Skeletal muscle satellite cell (primary cell): Measurements from ENCODE around the gene C18orf63.
"Not testable (repeated sequence)": the region's sequence is repeated elsewhere in the genome, so short reads cannot be mapped to it uniquely, and the experiment has no call there.

Experiments
- H3K27me3 ChIP-seq: 2 replicates; pipeline ENCODE4 v1.7.0; 2013; ENCODE audit warnings: low read length; ENCODE audit not compliant: control insufficient read depth, insufficient read depth
- H3K36me3 ChIP-seq: 2 replicates; pipeline ENCODE4 v1.7.0; 2013; ENCODE audit warnings: mild to moderate bottlenecking, control low read depth, low read length; ENCODE audit not compliant: insufficient read depth
- H3K4me1 ChIP-seq: 2 replicates; pipeline ENCODE4 v1.7.0; 2013; ENCODE audit warnings: low read length; ENCODE audit not compliant: control insufficient read depth, insufficient read depth
- H3K4me2 ChIP-seq: 2 replicates; pipeline ENCODE4 v1.7.0; 2013; ENCODE audit warnings: mild to moderate bottlenecking, low read length
- H3K4me3 ChIP-seq: 2 replicates; pipeline ENCODE4 v1.7.0; 2013; ENCODE audit warnings: low read length
- H3K9ac ChIP-seq: 2 replicates; pipeline ENCODE4 v1.7.0; 2013; ENCODE audit warnings: mild to moderate bottlenecking, low read depth, low read length, moderate library complexity
- H3K9me3 ChIP-seq: replicated peaks from 2 replicates; pipeline ENCODE4 v1.7.0; 2013; ENCODE audit warnings: mild to moderate bottlenecking, control low read depth, low read length

Gene C18orf63

DNA sequence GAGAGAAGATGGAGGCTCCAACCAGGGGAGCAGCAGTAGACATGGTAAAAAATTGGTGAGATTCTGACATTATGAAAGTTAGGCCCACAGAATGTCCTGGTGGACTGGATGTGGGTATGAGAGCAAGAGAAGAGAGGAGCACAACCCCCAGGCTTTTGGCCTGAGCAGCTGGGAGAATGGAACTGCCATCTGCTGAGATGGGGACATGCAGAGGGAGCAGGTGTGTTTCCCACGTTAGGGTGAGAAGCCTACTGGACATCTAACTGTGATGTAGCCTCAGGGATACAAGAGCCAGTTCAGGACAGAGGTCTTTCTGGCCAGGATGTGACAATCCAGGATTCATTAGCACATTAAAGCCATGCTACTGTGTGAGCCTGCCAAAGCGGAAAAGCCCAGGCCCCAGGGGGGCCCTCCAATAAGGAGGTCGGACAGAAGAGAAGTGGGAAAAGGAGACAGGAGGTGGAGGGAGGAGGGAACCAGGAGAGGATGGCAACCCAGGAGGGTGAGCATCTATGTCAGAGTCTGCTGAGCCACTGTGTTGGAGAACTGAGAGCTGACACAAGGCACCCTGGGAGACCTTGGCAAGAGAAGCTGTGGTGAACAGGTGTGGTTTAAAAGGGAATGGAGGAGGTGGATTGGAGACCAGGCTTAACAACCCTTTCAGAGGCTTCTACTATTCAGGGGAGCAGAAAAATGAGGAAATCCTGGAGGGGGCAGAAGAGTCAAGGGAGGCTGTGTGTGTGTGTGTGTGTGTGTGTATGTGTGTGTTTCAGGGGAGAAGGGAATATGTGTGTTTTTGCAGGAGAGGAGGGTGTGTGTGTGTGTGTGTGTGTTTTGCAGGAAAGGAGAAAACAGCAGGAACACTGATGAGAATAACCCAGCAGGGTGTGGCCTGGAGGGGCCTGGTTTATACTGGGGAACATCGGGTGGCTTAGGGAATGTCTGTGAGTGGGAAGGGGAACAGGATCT is 34.3 kb upstream of the C18orf63 start:
- Histone ChIP-seq H3K9me3 (no peaks in the 10 kb centered on the region), H3K36me3 (no peaks in the 10 kb centered on the region), H3K4me3 (no peak overlapping the region), H3K4me2 (no peak overlapping the region), H3K9ac (no peak overlapping the region), H3K4me1 (no peaks in the 10 kb centered on the region), H3K27me3 (no peaks in the 10 kb centered on the region)

DNA sequence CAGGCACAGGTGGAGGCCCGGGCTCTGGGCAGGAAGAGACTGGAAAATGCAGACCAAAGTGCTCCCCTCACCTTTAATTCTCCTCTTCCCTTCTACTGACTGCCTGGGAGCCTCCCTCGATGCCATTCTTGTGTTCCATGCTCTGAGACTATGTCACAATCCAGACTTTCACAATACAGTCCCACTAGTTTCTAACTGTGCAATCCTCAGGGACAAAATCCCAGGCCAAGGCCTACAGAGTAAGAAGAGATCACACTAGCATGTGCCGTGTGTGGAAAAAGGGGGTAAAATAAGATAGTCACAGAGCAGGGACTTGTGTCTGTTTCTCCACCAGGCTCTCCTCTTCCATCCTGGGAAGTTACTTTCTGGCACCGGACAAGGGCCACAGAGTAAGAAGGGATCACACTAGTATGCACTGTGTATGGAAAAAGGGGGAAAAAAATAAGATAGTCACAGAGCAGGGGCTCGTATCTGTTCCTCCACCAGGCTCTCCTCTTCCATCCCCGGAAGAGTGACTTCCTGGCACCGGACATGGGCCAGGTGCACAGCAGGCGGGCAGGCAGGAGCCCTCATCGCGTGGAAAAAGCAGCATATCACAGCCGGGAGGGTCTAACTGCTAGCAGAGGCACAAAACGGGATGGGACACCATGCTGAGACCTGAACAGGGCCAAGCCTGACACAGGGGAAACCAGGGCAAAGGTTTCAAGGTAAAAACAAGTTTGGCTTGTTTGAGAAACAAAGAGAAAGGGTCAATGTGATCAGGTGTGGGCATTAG is 33.5 kb upstream of the C18orf63 start:
- no peaks in the 10 kb centered on the region for H3K9me3 ChIP-seq
- peaks cover 4% of the 10 kb centered on the region for H3K4me1 ChIP-seq
- no peak overlapping the region for H3K4me2 ChIP-seq
- H3K4me3 ChIP-seq: no peak overlapping the region
- H3K9ac ChIP-seq: no peak overlapping the region
- no peaks in the 10 kb centered on the region for H3K27me3 ChIP-seq
- no peaks in the 10 kb centered on the region for H3K36me3 ChIP-seq

DNA sequence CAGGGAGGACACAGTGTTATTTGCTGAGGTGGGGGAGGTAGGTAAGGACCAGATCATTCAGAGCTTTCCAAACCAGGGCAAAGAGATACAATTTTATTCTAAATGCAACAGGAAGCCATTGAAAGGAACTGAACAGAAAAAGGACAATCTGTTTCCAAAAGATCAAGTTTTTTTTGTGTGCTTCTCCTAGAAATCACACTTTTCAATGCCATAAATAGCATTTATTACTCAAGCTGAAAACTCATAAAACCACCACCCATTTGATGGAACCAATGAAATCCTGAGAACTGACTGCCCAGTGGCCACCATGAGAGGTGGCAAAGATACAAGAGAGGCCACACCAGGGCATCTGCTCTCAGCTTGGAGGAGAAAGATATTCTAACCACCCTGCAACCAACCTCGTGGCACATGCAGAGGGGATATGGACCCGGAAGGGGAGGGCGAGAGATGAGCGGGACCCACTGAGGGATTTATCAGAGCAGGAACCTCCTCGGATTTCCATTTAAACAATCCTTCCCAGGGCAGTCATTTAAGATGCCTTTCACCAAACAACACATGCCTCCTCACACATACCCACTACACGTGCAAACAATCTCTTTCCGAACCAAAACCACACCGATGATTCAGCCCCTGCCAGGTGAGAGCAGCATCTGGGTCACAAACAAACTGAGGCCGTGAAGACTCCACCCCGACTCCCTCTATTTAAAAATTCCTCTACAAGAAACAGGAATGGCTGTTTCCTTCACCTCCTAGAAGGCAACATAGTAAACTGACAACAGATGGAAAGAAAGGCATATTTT is 32.7 kb upstream of the C18orf63 start:
- Histone ChIP-seq H3K9me3 (no peaks in the 10 kb centered on the region), H3K36me3 (no peaks in the 10 kb centered on the region), H3K4me2 (no peak overlapping the region), H3K27me3 (no peaks in the 10 kb centered on the region), H3K4me1 (peaks cover 4% of the 10 kb centered on the region), H3K4me3 (no peak overlapping the region), H3K9ac (no peak overlapping the region)

DNA sequence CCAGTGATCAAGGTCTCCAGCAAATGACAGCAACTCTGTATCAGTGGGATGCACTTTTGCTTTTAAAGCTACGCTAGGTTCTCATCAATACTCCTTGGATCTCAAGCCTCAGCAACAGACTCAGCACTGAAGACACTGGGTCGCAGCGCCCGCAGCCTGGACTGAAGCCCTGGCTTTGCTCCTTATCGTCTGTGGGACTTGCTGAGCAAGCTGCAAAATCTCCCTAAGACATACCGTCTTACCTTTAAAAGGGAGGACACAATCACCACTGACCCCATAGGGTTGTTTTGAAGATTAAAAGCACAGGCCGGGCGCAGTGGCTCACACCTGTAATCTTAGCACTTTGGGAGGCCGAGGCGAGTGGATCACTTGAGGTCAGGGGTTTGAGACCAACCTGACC is 32.0 kb upstream of the C18orf63 start:
- Histone ChIP-seq H3K4me1 (peaks cover 5% of the 10 kb centered on the region), H3K9me3 (no peaks in the 10 kb centered on the region)

DNA sequence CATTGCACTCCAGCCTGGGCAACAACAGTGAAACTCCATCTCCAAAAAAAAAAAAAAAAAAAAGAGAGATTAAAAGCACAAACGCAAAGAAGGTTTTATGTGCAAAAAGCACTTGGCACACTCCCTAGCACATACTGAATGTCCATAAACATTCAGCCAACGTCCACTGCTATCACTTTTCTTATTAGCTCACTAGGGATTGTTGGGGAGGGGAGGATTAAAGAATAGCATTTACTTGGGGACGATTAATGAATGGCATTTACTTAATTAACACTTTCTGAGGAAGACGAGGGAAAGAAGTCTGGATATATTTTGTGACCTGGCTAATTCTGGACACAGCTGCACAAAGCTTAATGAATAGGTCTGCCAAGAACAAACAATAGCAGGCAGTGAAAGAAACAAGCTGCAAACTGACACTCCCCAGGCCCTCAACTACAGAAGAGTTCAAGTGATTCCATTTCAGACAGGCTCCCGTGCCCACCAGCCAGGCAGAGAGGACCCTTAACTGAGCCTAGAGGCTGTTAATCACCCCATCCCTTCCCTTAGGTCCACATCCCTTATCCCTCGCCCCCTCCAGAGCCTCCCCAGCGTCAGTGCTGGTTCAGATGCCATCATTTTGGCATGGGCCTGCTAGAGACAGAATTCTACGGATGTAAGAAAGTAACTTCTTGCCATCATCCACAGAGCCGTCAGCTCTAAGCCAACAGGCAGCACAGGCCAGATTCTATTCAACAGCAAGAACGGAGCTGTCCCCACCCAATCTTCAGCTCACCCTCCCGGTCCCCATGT is 31.3 kb upstream of the C18orf63 start:
- Histone ChIP-seq H3K27me3 (no peaks in the 10 kb centered on the region), H3K36me3 (no peaks in the 10 kb centered on the region), H3K9me3 (no peaks in the 10 kb centered on the region), H3K4me2 (no peak overlapping the region), H3K4me3 (no peak overlapping the region), H3K9ac (no peak overlapping the region), H3K4me1 (peaks cover 12% of the 10 kb centered on the region)

More for the DNA sequence above, 32.0 kb upstream of the C18orf63 start:
- H3K27me3 ChIP-seq: no peaks in the 10 kb centered on the region
- H3K4me2 ChIP-seq: no peak overlapping the region
- H3K36me3 ChIP-seq: no peaks in the 10 kb centered on the region
- H3K4me3 ChIP-seq: no peak overlapping the region
- no peak overlapping the region for H3K9ac ChIP-seq

DNA sequence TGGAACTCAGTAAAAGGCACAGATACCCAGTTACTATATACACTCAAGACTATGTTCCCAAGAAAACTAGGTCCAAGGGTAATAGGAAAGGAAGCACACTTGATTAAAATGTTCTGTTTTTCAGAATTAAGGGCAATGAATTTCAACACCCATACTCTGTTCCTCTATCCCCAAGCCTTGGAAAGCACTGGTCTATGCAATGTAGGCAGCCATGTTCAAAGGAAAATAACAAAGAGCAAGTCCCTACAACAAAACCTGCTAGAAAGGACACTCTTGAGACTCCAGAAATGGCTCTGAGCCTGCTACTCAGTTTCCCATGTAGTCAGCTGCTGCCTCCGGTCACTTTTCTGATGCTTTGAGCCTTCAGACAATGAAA is 30.7 kb upstream of the C18orf63 start:
- no peaks in the 10 kb centered on the region for H3K27me3 ChIP-seq
- no peak overlapping the region for H3K4me2 ChIP-seq
- H3K9me3 ChIP-seq: no peaks in the 10 kb centered on the region
- no peaks in the 10 kb centered on the region for H3K36me3 ChIP-seq
- no peak overlapping the region for H3K9ac ChIP-seq
- peaks cover 12% of the 10 kb centered on the region for H3K4me1 ChIP-seq
- H3K4me3 ChIP-seq: no peak overlapping the region

DNA sequence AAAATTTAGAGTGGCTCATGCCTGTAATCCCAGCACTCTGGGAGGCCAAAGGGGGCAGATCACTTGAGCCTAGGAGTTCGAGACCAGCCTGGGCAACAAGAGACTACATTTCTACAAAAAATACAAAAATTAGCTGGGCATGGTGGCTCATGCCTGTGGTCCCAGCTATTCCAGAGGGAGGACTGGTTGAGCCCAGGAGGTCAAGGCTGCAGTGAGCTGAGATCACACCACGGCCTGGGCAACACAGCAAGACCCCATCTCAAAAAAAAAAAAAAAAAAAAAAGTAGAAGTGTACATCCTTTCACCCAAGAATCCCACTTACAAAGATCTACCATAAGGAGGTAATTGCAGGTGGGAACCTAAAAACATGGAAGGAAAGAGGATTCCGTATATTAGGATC is 30.1 kb upstream of the C18orf63 start:
- H3K27me3 ChIP-seq, H3K9ac ChIP-seq: not testable (repeated sequence)

DNA sequence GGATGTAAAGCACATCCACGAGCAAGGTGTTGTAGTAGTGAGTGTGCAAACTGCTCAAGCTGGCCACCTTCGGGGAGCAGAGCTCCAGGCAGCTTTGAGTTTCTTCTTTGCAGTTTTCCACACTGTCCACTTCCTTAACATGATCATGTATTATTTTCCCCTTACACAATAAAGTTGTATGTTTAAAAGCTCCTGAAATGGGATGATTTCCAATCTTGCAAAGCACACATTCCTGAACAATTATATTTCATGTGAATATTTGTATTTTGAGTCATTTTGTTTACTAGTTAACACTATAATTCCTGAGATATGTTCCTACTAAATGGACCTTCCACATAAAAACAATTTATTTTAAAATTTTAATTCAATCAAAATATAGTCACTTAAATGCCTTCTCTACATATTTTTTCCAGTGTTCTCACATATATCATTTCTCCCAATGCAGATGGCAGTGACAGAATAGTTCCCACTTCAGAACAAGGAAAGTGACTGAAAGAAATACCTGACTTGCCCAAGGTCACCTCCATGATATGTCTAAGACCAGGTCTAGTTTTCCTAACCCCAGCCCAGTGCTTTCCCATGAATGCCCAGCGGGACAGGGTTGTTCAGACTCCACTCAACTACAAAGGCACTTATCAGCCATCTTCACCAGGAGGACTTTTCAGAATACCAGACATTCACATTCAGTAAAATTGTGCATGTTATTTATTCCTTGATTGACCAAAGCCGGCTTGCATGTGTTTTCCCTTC is 29.4 kb upstream of the C18orf63 start:
- Histone ChIP-seq H3K27me3 (no peaks in the 10 kb centered on the region), H3K4me3 (no peak overlapping the region), H3K4me2 (no peak overlapping the region), H3K4me1 (peaks cover 18% of the 10 kb centered on the region), H3K9ac (no peak overlapping the region), H3K36me3 (no peaks in the 10 kb centered on the region), H3K9me3 (no peaks in the 10 kb centered on the region)

More for the DNA sequence above, 30.1 kb upstream of the C18orf63 start:
- not testable (repeated sequence) for H3K4me3 ChIP-seq, H3K4me2 ChIP-seq, H3K36me3 ChIP-seq, H3K9me3 ChIP-seq
- peaks cover 12% of the 10 kb centered on the region for H3K4me1 ChIP-seq

DNA sequence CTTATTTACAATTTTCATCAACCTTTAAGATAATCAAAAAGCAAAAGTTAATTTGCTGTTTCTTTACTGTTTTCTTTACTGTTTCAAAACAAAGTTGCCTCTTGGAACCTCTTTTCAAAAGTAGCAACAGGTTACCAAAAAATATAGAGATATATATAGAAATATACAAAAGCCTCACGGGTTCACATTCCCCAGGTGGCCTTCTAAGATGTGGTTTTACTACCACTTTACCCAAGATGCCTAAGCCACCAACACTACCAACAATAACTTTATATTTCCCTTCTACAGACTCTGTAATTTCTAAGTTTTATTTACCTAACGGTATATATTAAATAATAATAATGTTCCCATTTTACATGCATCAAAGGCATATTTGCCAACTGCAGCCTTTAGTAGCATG is 28.8 kb upstream of the C18orf63 start:
- H3K27me3 ChIP-seq: no peaks in the 10 kb centered on the region

DNA sequence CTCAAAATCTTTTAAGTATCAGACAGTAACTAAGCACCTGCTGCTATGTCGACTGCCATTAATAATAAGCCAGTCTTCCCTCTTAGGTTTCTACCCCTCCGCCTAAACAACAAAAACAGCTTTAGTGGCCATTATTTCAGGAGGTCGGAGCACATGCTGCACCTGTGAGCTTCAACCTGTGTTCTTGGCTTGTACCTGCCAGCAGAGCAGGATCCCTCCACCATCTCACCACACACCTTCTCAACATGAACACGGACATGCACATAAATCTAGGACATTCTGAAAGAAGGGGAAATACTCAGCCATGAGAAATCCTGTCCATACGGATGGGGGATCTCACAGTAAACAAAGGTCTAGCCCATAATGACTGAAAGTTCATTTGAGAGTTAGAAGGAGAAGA is 27.6 kb upstream of the C18orf63 start:
- H3K36me3 ChIP-seq: no peaks in the 10 kb centered on the region
- H3K9ac ChIP-seq: no peak overlapping the region
- H3K4me3 ChIP-seq: no peak overlapping the region
- peaks cover 24% of the 10 kb centered on the region for H3K4me1 ChIP-seq
- no peaks in the 10 kb centered on the region for H3K9me3 ChIP-seq
- H3K4me2 ChIP-seq: no peak overlapping the region
- H3K27me3 ChIP-seq: no peaks in the 10 kb centered on the region

More for the DNA sequence above, 28.8 kb upstream of the C18orf63 start:
- H3K4me2 ChIP-seq: no peak overlapping the region
- H3K36me3 ChIP-seq: no peaks in the 10 kb centered on the region
- H3K4me1 ChIP-seq: peaks cover 20% of the 10 kb centered on the region
- no peak overlapping the region for H3K4me3 ChIP-seq
- no peaks in the 10 kb centered on the region for H3K9me3 ChIP-seq
- H3K9ac ChIP-seq: no peak overlapping the region
